Cardiac fibroblast (primary cell): Measurements from ENCODE around the gene PTPRD.

ENCODE experiments used
- DNase-seq, 2 donors: peaks; one replicate each; pipeline versions ENCODE4 v3.0.0 to v3.0.0-alpha.2; 2010; ENCODE audit warnings: low read depth in 2 of 2
- H3K4me3 ChIP-seq, 2 donors: replicated peaks in 1 of 2; 1 replicate in 1 of 2; 2 replicates in 1 of 2; pipeline ENCODE4 v1.5.1; 2011; ENCODE audit warnings: low read depth in 2 of 2, low read length in 2 of 2, mild to moderate bottlenecking in 2 of 2, moderate library complexity in 1 of 2
- TF ChIP-seq, protein P1 (sequence below): IDR thresholded peaks from one replicate; pipeline ENCODE4 v1.5.1; 2011; ENCODE audit warnings: low read depth, mild to moderate bottlenecking, low read length, inconsistent platforms

The PTPRD gene

DNA sequence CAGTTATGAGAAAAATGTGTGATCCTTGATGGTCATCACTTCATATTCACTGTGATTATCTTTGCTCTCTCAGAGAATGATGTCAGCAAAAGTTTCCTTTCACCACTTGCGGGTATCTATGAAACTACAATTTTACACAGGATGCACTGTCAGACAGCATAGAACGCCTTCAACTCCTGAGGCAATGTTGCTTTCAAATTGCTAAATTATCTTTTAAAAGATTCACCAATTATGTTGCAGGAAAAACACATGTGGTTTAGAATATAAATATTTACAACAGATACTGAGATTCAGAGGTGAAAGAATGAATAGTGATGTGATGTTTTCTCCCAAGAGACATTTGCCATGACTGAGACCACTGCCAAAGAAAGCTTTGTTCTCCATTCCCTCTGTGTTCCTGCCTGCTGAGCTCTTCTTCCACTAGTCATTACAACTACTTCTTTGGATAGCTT is 1933.4 kb downstream of the PTPRD start:
- no peak overlapping the region for H3K4me3 ChIP-seq
- TF ChIP-seq, protein P1, sequence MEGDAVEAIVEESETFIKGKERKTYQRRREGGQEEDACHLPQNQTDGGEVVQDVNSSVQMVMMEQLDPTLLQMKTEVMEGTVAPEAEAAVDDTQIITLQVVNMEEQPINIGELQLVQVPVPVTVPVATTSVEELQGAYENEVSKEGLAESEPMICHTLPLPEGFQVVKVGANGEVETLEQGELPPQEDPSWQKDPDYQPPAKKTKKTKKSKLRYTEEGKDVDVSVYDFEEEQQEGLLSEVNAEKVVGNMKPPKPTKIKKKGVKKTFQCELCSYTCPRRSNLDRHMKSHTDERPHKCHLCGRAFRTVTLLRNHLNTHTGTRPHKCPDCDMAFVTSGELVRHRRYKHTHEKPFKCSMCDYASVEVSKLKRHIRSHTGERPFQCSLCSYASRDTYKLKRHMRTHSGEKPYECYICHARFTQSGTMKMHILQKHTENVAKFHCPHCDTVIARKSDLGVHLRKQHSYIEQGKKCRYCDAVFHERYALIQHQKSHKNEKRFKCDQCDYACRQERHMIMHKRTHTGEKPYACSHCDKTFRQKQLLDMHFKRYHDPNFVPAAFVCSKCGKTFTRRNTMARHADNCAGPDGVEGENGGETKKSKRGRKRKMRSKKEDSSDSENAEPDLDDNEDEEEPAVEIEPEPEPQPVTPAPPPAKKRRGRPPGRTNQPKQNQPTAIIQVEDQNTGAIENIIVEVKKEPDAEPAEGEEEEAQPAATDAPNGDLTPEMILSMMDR: no peak
- no peak for DNase-seq

GRCh38 chr9:8677741-8678140 is 1935.1 kb downstream of the PTPRD start:
- DNase-seq: no peak
- TF ChIP-seq, protein P1: no peak
- no peak overlapping the region for H3K4me3 ChIP-seq

DNA sequence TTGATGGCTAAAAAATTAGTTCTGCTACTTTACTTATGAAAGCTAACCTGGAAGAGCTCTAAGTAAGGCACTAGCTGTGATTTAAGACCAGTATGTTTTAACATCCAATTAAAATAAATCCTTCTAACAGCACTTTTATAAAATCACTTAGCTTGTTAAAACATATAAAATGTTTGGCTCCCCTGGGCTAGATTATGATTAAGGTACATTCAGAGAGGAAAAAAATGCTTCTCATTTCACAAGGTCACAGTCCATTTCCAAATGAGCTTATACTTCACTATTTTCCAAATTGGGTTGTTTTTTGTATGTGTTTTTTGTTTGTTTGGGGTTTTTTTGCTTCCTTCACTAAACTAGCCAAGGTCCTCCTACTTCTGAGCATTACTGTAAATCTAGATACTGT is 1938.3 kb downstream of the PTPRD start:
- TF ChIP-seq, protein P1: no peak
- no peak for DNase-seq
- H3K4me3 ChIP-seq: no peak overlapping the region

- no peak for DNase-seq
- no peak overlapping the region for H3K4me3 ChIP-seq
- TF ChIP-seq, protein P1: no peak
These were observed 1939.0 kb downstream of the PTPRD start for GRCh38 chr9:8673830-8674229.

DNA sequence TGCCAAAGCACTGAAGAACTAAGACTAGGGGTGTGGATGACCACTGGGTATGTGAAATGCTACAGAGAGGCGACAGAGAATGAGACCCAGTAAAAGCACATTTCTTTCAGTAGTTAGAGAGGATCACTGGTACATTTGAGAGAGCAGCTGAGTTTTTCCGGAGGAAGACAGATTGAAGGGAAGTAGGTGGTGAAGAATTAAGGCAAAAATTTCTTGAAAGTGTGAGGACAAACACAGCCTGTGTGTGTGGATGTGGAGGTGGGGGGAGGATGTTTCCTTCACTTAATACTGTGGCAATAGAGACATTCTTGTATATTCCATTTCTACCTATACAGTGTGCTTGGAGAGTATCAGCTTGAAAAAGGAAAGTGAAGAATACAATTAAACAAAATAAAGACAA is 1942.1 kb downstream of the PTPRD start:
- TF ChIP-seq, protein P1: no peak
- no peak for DNase-seq
- H3K4me3 ChIP-seq: no peak overlapping the region

- TF ChIP-seq, protein P1: no peak
- DNase-seq: no peak
These were observed 1944.1 kb downstream of the PTPRD start for GRCh38 chr9:8668751-8669150.

GRCh38 chr9:8668231-8668630 is 1944.6 kb downstream of the PTPRD start:
- TF ChIP-seq, protein P1: no peak
- DNase-seq: no peak
- H3K4me3 ChIP-seq: no peak overlapping the region

More at GRCh38 chr9:8668751-8669150, 1944.1 kb downstream of the PTPRD start:
- no peak overlapping the region for H3K4me3 ChIP-seq
